Measurements from ENCODE around the gene DENND4A.
A peak's percentile ranks its signal among the peaks of the same experiment; 100 is the strongest.

DENND4A gene

GRCh38 chr15:65639509-65639908, 152.6 kb downstream of the DENND4A start:
- ChIA-PET POLR2A (ENCODE audit: low non-redundant PET) (no interaction called here), CTCF (interaction anchor here (0.5 to 0.6 kb wide), 2 partner anchors 23 to 359 kb away, joined by 3 to 4 read pairs; no protein-coding TSS in a partner anchor)
- no peak for DNase-seq (ENCODE audit: low spot score)
- H3K27ac ChIP-seq: no peak overlapping the region
- TF ChIP-seq, protein P1, sequence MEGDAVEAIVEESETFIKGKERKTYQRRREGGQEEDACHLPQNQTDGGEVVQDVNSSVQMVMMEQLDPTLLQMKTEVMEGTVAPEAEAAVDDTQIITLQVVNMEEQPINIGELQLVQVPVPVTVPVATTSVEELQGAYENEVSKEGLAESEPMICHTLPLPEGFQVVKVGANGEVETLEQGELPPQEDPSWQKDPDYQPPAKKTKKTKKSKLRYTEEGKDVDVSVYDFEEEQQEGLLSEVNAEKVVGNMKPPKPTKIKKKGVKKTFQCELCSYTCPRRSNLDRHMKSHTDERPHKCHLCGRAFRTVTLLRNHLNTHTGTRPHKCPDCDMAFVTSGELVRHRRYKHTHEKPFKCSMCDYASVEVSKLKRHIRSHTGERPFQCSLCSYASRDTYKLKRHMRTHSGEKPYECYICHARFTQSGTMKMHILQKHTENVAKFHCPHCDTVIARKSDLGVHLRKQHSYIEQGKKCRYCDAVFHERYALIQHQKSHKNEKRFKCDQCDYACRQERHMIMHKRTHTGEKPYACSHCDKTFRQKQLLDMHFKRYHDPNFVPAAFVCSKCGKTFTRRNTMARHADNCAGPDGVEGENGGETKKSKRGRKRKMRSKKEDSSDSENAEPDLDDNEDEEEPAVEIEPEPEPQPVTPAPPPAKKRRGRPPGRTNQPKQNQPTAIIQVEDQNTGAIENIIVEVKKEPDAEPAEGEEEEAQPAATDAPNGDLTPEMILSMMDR (conservative IDR thresholded peaks at IDR 0.05; ENCODE audit: low read depth): no peak

GRCh38 chr15:65638681-65639089, 153.4 kb downstream of the DENND4A start:
- ChIA-PET CTCF (interaction anchor here (0.5 to 1.2 kb wide), 11 partner anchors 10 to 711 kb away, joined by 3 to 8 read pairs (median 3); no protein-coding TSS in a partner anchor), POLR2A (ENCODE audit: low non-redundant PET) (no interaction called here)
- no peak overlapping the region for H3K27ac ChIP-seq
- TF ChIP-seq, protein P1 (conservative IDR thresholded peaks at IDR 0.05; ENCODE audit: low read depth): peak; percentile 93
- peak; percentile 85 for DNase-seq (ENCODE audit: low spot score)

- no peak overlapping the region for H3K27ac ChIP-seq
- ChIA-PET CTCF (interaction anchor here (0.6 to 1.3 kb wide), 14 partner anchors 9 to 711 kb away, joined by 3 to 8 read pairs (median 3); no protein-coding TSS in a partner anchor), POLR2A (ENCODE audit: low non-redundant PET) (no interaction called here)
- TF ChIP-seq, protein P1 (conservative IDR thresholded peaks at IDR 0.05; ENCODE audit: low read depth): no peak
- DNase-seq (ENCODE audit: low spot score): no peak
Observed at GRCh38 chr15:65638109-65638508, 154.0 kb downstream of the DENND4A start.

- POLR2A ChIA-PET (ENCODE audit: low non-redundant PET): no interaction called here
- CTCF ChIA-PET: no interaction called here
- no peak overlapping the region for H3K27ac ChIP-seq
Observed at GRCh38 chr15:65634356-65634755, 157.7 kb downstream of the DENND4A start.

GRCh38 chr15:65633752-65634151, 158.3 kb downstream of the DENND4A start:
- no peak overlapping the region for H3K27ac ChIP-seq
- ChIA-PET POLR2A (ENCODE audit: low non-redundant PET) (no interaction called here), CTCF (no interaction called here)
- no peak for DNase-seq (ENCODE audit: low spot score)
- TF ChIP-seq, protein P1 (conservative IDR thresholded peaks at IDR 0.05; ENCODE audit: low read depth): no peak

More at GRCh38 chr15:65634356-65634755, 157.7 kb downstream of the DENND4A start:
- peak; percentile 26 for DNase-seq (ENCODE audit: low spot score)
- TF ChIP-seq, protein P1 (conservative IDR thresholded peaks at IDR 0.05; ENCODE audit: low read depth): no peak

- TF ChIP-seq, protein P1 (conservative IDR thresholded peaks at IDR 0.05; ENCODE audit: low read depth): no peak
- ChIA-PET CTCF (interaction anchor here (0.6 kb wide), 1 partner anchor 58 kb away, joined by 3 read pairs; no protein-coding TSS in a partner anchor), POLR2A (ENCODE audit: low non-redundant PET) (no interaction called here)
- DNase-seq (ENCODE audit: low spot score): no peak
- H3K27ac ChIP-seq: no peak overlapping the region
Observed at GRCh38 chr15:65632780-65633375, 159.2 kb downstream of the DENND4A start.
